KMS-11 (cell line): ENCODE data around the gene MYOD1.

Experiments used
- H2AFZ ChIP-seq: fragments of 200-600 bp; sonication (generic); 2 replicates; pipeline ENCODE4 v1.6.1; 2016; ENCODE audit warnings: antibody characterized with exemption, mixed run types, low read depth
- H3K27ac ChIP-seq: fragments of 200-600 bp; sonication (generic); 2 replicates; pipeline ENCODE4 v1.6.1; 2016; ENCODE audit warnings: mild to moderate bottlenecking, mixed run types
- H3K27me3 ChIP-seq: fragments of 200-600 bp; sonication (generic); 2 replicates; pipeline ENCODE4 v1.6.1; 2017; ENCODE audit warnings: mild to moderate bottlenecking, low read depth, mixed run types, moderate library complexity; ENCODE audit not compliant: insufficient read depth
- H3K36me3 ChIP-seq: fragments of 200-600 bp; sonication (generic); 2 replicates; pipeline ENCODE4 v1.6.1; 2017; ENCODE audit warnings: mild to moderate bottlenecking, mixed run types; ENCODE audit not compliant: insufficient read depth
- H3K4me1 ChIP-seq: fragments of 200-600 bp; sonication (generic); 2 replicates; pipeline ENCODE4 v1.6.1; 2016; ENCODE audit warnings: mild to moderate bottlenecking, low read depth, mixed run types; ENCODE audit not compliant: poor library complexity, severe bottlenecking
- H3K4me2 ChIP-seq: fragments of 200-600 bp; sonication (generic); 2 replicates; pipeline ENCODE4 v1.7.0; 2016; ENCODE audit warnings: mild to moderate bottlenecking, mixed run types
- H3K4me3 ChIP-seq: fragments of 200-600 bp; sonication (generic); IDR thresholded peaks from 2 replicates; pipeline ENCODE4 v1.6.1; 2017; ENCODE audit warnings: low read depth, low read length, mixed read lengths; ENCODE audit not compliant: insufficient read depth
- H3K79me2 ChIP-seq: fragments of 200-600 bp; sonication (generic); 2 replicates; pipeline ENCODE4 v1.6.1; 2016; ENCODE audit warnings: low read depth, mixed run types; ENCODE audit not compliant: insufficient read depth
- H3K9ac ChIP-seq: fragments of 200-600 bp; sonication (generic); 2 replicates; pipeline ENCODE4 v1.6.1; 2016; ENCODE audit warnings: mild to moderate bottlenecking, mixed run types
- H4K20me1 ChIP-seq: fragments of 200-600 bp; sonication (generic); 2 replicates; pipeline ENCODE4 v1.6.1; 2016; ENCODE audit warnings: mild to moderate bottlenecking, mixed run types; ENCODE audit not compliant: insufficient read depth
- TF ChIP-seq, protein P1 (sequence below): fragments of 200-600 bp; sonication (generic); conservative IDR thresholded peaks from 2 replicates; pipeline ENCODE4 v1.6.1; 2017; ENCODE audit warnings: low read depth, mild to moderate bottlenecking, antibody characterized with exemption, low read length, moderate library complexity, mixed read lengths

The MYOD1 gene

DNA sequence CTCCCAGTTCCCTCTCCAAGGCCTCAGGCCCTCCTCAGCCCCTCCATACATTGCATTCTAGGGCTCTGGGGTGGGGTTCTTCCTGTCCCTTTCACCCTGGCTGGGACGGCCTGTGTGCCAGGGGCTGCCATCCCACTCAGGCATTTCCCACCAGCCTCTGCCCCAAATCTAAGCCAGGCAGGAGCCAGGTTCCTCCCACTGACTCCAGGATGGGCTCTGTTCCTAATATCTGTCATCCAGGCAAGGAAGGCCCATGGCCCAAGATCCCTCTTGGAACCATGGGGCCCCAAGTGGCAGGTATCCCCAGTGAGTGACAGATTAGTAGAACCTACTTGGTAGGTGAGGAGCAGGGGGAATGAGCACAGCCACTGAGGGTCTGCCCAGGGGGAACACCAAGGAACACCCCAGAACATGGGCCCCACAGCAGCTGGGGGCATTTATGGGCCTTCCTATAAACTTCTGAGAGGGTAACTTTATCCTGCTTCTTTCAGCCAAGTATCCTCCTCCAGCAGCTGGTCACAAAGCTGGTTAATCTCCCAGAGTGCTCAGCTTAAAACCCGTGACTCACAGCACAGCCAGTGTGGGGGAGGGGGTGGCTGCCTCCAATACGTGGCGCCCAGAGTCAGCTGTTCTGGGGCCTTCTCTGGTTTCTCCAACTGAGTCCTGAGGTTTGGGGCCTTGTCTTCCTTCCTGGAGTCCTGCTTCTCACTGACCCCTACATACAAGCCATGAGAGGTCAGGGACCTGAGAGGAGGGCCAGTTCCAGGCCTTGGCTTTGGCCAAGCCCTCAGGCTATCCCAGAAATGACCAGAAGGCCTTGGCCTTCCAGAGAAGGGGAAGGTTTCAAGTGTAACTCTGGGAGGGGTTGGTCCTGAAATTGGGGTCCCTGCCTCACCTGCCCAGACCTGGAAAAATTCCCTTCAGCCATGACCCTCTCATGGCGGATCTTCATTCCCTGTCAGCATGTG is 19.9 kb upstream of the MYOD1 start:
- TF ChIP-seq, protein P1, sequence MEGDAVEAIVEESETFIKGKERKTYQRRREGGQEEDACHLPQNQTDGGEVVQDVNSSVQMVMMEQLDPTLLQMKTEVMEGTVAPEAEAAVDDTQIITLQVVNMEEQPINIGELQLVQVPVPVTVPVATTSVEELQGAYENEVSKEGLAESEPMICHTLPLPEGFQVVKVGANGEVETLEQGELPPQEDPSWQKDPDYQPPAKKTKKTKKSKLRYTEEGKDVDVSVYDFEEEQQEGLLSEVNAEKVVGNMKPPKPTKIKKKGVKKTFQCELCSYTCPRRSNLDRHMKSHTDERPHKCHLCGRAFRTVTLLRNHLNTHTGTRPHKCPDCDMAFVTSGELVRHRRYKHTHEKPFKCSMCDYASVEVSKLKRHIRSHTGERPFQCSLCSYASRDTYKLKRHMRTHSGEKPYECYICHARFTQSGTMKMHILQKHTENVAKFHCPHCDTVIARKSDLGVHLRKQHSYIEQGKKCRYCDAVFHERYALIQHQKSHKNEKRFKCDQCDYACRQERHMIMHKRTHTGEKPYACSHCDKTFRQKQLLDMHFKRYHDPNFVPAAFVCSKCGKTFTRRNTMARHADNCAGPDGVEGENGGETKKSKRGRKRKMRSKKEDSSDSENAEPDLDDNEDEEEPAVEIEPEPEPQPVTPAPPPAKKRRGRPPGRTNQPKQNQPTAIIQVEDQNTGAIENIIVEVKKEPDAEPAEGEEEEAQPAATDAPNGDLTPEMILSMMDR: no peak
- Histone ChIP-seq H3K79me2 (no peaks in the 10 kb centered on the region), H3K4me1 (no peaks in the 10 kb centered on the region), H3K9ac (no peak overlapping the region), H3K4me2 (no peak overlapping the region), H3K27me3 (no peaks in the 10 kb centered on the region), H3K4me3 (no peak overlapping the region), H3K27ac (no peak overlapping the region), H4K20me1 (no peaks in the 10 kb centered on the region), H3K36me3 (no peaks in the 10 kb centered on the region), H2AFZ (no peak overlapping the region)

DNA sequence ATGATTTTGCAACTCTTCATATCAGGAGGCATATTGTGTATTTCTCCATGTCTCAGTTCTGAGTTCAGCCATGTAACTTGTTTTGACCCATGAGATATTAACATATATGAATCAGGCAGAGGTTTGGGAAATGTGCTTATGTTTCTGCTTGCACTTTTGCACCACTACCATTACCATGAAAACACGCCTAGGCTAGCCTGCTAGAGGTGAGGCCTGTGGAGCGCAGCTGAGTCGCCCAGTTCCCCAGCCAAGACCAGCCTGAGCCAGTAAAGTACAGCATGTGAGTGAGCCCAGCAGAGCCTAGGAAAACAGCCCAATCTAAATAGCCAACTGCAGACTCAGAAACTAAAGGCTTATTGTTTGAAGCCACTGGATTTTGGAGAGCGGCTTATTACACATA is 18.4 kb upstream of the MYOD1 start:
- H4K20me1 ChIP-seq: no peaks in the 10 kb centered on the region
- no peaks in the 10 kb centered on the region for H3K79me2 ChIP-seq
- H3K4me2 ChIP-seq: no peak overlapping the region
- no peaks in the 10 kb centered on the region for H3K4me1 ChIP-seq
- H3K4me3 ChIP-seq: no peak overlapping the region
- H3K27me3 ChIP-seq: no peaks in the 10 kb centered on the region
- H2AFZ ChIP-seq: no peak overlapping the region
- H3K9ac ChIP-seq: no peak overlapping the region
- no peak overlapping the region for H3K27ac ChIP-seq
- TF ChIP-seq, protein P1: no peak
- no peaks in the 10 kb centered on the region for H3K36me3 ChIP-seq

DNA sequence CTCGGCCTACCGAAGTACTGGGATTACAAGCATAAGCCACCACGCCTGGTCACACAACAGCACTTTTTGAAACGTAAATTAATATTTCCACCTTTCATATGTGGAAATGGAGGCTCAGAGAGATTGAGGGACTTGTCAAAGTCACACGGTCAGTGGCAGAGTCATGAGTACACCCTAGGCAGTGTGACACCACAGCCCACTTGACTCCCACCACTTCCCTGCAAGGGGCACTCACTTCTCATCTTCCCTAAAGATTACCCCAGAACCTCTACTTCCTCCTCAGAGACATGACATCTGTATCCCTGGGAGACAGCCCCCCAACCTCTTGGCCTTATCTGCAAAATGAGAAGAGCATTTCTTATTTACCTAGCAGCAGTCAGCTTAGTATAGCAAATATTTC is 16.5 kb upstream of the MYOD1 start:
- Histone ChIP-seq H3K9ac (no peak overlapping the region), H3K27ac (no peak overlapping the region), H3K27me3 (no peaks in the 10 kb centered on the region), H3K4me2 (no peak overlapping the region), H3K79me2 (no peaks in the 10 kb centered on the region), H2AFZ (no peak overlapping the region), H3K4me1 (no peaks in the 10 kb centered on the region), H4K20me1 (no peaks in the 10 kb centered on the region), H3K4me3 (no peak overlapping the region), H3K36me3 (no peaks in the 10 kb centered on the region)
- TF ChIP-seq, protein P1: no peak

DNA sequence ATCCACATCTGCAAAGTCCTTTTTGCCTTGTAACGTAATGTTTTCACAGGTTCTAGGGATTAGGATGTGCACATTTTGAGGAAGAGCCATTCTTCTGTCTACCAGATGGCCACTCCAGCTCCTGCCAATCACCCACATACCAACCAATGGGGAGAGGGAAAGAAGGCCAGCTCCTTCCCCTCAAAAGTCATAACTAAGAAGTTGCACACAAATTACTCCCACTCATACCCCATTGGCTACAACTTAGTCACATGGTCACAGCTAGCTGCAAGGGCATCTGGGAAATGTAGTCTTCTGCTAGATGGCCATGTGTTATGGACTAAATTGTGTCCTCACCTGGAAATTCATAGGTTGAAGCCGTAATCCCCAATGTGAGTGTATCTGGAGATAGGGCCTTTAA is 15.4 kb upstream of the MYOD1 start:
- H4K20me1 ChIP-seq: no peaks in the 10 kb centered on the region
- H3K27ac ChIP-seq: no peak overlapping the region
- TF ChIP-seq, protein P1: no peak
- H3K4me3 ChIP-seq: no peak overlapping the region
- no peaks in the 10 kb centered on the region for H3K27me3 ChIP-seq
- no peak overlapping the region for H3K9ac ChIP-seq
- H2AFZ ChIP-seq: no peak overlapping the region
- H3K79me2 ChIP-seq: no peaks in the 10 kb centered on the region
- no peaks in the 10 kb centered on the region for H3K36me3 ChIP-seq
- no peak overlapping the region for H3K4me2 ChIP-seq
- no peaks in the 10 kb centered on the region for H3K4me1 ChIP-seq
